Neural cell (in vitro differentiated cells): Measurements from ENCODE around the gene CCDC112. TPM values are rescaled to one million over a fixed set of nuclear protein-coding genes. Genes with fewer than 3 reads are reported as not detected.

Experiments used
- H2AFZ ChIP-seq: fragments of 200-600, 300-800 bp; sonication (generic), shearing (Covaris generic); 2 replicates; pipeline ENCODE4 v1.6.0; 2014; ENCODE audit warnings: low read depth, mild to moderate bottlenecking, antibody characterized with exemption, low read length, moderate library complexity
- H3F3A ChIP-seq: fragments of 200-600 bp; shearing (Covaris generic); 2 replicates; pipeline ENCODE4 v1.6.1; 2016; ENCODE audit warnings: mild to moderate bottlenecking, moderate library complexity, mixed read lengths, antibody characterized with exemption, low read length; ENCODE audit not compliant: insufficient read depth, poor library complexity, severe bottlenecking
- H3K27ac ChIP-seq: fragments of 200-600, 300-800 bp; sonication (generic), shearing (Covaris generic); 2 replicates; pipeline ENCODE4 v1.5.1; 2014; ENCODE audit warnings: mild to moderate bottlenecking, low read length, moderate library complexity
- H3K27me3 ChIP-seq: fragments of 300-800, 200-600 bp; sonication (generic), shearing (Covaris generic); 2 replicates; pipeline ENCODE4 v1.6.0; 2014; ENCODE audit warnings: mild to moderate bottlenecking, low read depth, low read length, moderate library complexity; ENCODE audit not compliant: insufficient read depth
- H3K36me3 ChIP-seq: fragments of 300-800, 200-600 bp; sonication (generic), shearing (Covaris generic); 2 replicates; pipeline ENCODE4 v1.5.1; 2014; ENCODE audit warnings: mild to moderate bottlenecking, antibody characterized with exemption, low read length, moderate library complexity; ENCODE audit not compliant: insufficient read depth
- H3K4me2 ChIP-seq: fragments of 300-800, 200-600 bp; sonication (generic), shearing (Covaris generic); 2 replicates; pipeline ENCODE4 v1.6.0; 2014; ENCODE audit warnings: mild to moderate bottlenecking, low read length
- H3K4me3 ChIP-seq: fragments of 300-800, 200-600 bp; sonication (generic), shearing (Covaris generic); 2 replicates; pipeline ENCODE4 v1.5.1; 2014; ENCODE audit warnings: mild to moderate bottlenecking, low read length, moderate library complexity
- H3K79me2 ChIP-seq: fragments of 200-600 bp; shearing (Covaris generic); replicated peaks from 2 replicates; pipeline ENCODE4 v1.6.0; 2014; ENCODE audit warnings: mild to moderate bottlenecking, low read length, moderate library complexity; ENCODE audit not compliant: insufficient read depth
- H3K9ac ChIP-seq: fragments of 300-800, 200-600 bp; sonication (generic), shearing (Covaris generic); 2 replicates; pipeline ENCODE4 v1.6.1; 2016; ENCODE audit warnings: mild to moderate bottlenecking, low read length, mixed read lengths
- H3K9me2 ChIP-seq: fragments of 200-600 bp; shearing (Covaris generic); 2 replicates; pipeline ENCODE4 v1.6.1; 2016; ENCODE audit warnings: mild to moderate bottlenecking, low read length, mixed read lengths; ENCODE audit not compliant: insufficient read depth
- H3K9me3 ChIP-seq: fragments of 200-600, 300-800 bp; sonication (generic), shearing (Covaris generic); 2 replicates; pipeline ENCODE4 v1.6.1; 2016; ENCODE audit warnings: mild to moderate bottlenecking, mixed run types, low read length, moderate library complexity, mixed read lengths
- H4K20me1 ChIP-seq: fragments of 200-600 bp; shearing (Covaris generic); 2 replicates; pipeline ENCODE4 v1.6.1; 2016; ENCODE audit warnings: mild to moderate bottlenecking, mixed run types; ENCODE audit not compliant: insufficient read depth
- CTCF ChIP-seq: fragments of 450-650 bp; IDR thresholded peaks from 2 replicates; pipeline ENCODE4 v1.5.1; 2014; ENCODE audit warnings: antibody characterized with exemption, mild to moderate bottlenecking, moderate library complexity; ENCODE audit not compliant: poor library complexity, severe bottlenecking
- EP300 ChIP-seq: fragments of 450-650 bp; conservative IDR thresholded peaks from 2 replicates; pipeline ENCODE4 v1.6.1; 2014; ENCODE audit warnings: antibody characterized with exemption, mild to moderate bottlenecking, moderate library complexity; ENCODE audit not compliant: poor library complexity, severe bottlenecking
- EZH2 ChIP-seq: fragments of 200-600, 300-800 bp; shearing (Covaris generic), sonication (generic); IDR thresholded peaks from 2 replicates; pipeline ENCODE4 v1.6.1; 2014; ENCODE audit warnings: antibody characterized with exemption, low read length, borderline replicate concordance, mild to moderate bottlenecking; ENCODE audit not compliant: insufficient read depth, poor library complexity, severe bottlenecking
- MXI1 ChIP-seq: fragments of 450-650 bp; conservative IDR thresholded peaks from 2 replicates; pipeline ENCODE4 v1.6.1; 2014; ENCODE audit warnings: antibody characterized with exemption, mild to moderate bottlenecking; ENCODE audit not compliant: poor library complexity, severe bottlenecking
- POLR2AphosphoS5 ChIP-seq: IDR thresholded peaks from 2 replicates; pipeline ENCODE4 v1.6.1; 2012
- RAD21 ChIP-seq: fragments of 450-650 bp; conservative IDR thresholded peaks from 2 replicates; pipeline ENCODE4 v1.6.1; 2014; ENCODE audit warnings: antibody characterized with exemption, mild to moderate bottlenecking, moderate library complexity
- SMC3 ChIP-seq: fragments of 450-650 bp; conservative IDR thresholded peaks from 2 replicates; pipeline ENCODE4 v1.6.1; 2014; ENCODE audit warnings: antibody characterized with exemption, mild to moderate bottlenecking, moderate library complexity; ENCODE audit not compliant: poor library complexity
- TAF1 ChIP-seq: IDR thresholded peaks from 2 replicates; pipeline ENCODE4 v1.6.1; 2012; ENCODE audit warnings: low read depth
- polyA minus RNA-seq: library from RNA; depleted of rRNA, polyadenylated mRNA; stranded (reverse); fragments of >200 nt; gene quantifications from 2 replicates; pipeline ENCODE4 v1.2.3, GENCODE V29; 2014
- polyA plus RNA-seq: library from polyadenylated mRNA; depleted of rRNA; stranded (reverse); fragments of >200 nt; gene quantifications from 2 replicates; pipeline ENCODE4 v1.2.3, GENCODE V29; 2014
- TF ChIP-seq, protein P1 (sequence below): IDR thresholded peaks from 2 replicates; pipeline ENCODE4 v1.6.1; 2012; ENCODE audit warnings: borderline replicate concordance

Gene CCDC112
- polyA plus RNA-seq (66.2 and 76.7 TPM in 2 replicates), polyA minus RNA-seq (101 and 113 TPM in 2 replicates)

DNA sequence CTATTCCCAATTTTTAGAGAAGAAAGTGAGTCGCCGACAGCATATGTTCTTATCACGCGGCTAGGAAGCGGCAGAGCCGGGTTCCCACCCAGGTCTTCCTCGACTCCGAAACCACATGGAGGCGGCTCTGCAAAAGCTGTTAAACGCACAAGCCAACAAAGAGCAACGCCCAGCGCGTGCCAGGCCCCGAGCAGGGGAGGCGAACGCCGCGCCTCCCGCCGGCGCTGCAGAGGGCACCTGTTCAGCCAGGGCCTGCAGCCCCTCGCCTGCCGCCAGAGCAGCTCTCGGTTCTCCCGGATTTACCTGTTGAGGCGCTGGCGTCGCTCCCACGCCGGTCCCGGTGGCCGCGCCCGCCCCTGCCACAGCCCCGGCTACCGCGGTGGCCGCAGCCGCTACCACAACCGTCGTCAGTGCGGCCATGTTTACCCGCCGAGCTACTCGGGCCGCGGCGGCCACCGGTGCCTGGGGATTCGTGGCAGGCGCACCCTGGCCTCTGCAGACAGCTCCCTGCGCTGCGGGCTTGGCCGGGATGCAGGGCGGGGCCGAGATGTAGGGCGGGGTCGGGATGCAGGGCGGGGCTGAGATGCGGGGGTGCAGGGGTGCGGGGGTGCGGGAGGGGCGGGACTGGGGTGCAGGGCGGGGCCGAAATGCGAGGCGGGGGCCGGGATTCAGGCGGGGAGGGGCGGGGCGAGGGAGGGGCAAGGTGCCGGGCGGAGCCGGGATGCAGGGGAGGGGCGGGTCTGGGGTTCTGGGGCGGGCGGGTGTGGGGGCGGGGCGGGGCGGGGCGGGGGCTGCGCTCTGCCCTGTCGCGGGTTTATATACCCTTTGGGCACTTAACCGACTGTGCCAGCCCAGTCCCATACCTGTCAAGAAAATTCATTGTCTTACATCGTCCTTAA is at the start of gene CCDC112:
CCDC112 (minus strand) TSS at position 531 of the 899 bp plus-strand sequence; CDS start at position 420, 111 bp downstream.
- Histone ChIP-seq H3K4me2 (peak within 1 kb of the TSS; percentile 21), H2AFZ (peak within 1 kb of the TSS; percentile 82), H3K27ac (peak within 1 kb of the TSS; percentile 92), H3K9me2 (no peaks in the 10 kb centered on the region), H3K9ac (peak within 1 kb of the TSS; percentile 87), H3K4me3 (peak within 1 kb of the TSS; percentile 90), H3F3A (peaks cover 7% of the 10 kb centered on the region), H3K9me3 (peaks cover 6% of the 10 kb centered on the region), H3K27me3 (no peaks in the 10 kb centered on the region), H3K36me3 (no peaks in the 10 kb centered on the region), H3K79me2 (peaks cover 37% of the 10 kb centered on the region), H4K20me1 (no peaks in the 10 kb centered on the region)
- TF ChIP-seq TAF1 (peak; percentile 53), POLR2AphosphoS5 (peak; percentile 76), SMC3 (peak; percentile 16), EZH2 (no peak), CTCF (peak; percentile 35), MXI1 (peak; percentile 87), EP300 (no peak), RAD21 (no peak)
- TF ChIP-seq, protein P1, sequence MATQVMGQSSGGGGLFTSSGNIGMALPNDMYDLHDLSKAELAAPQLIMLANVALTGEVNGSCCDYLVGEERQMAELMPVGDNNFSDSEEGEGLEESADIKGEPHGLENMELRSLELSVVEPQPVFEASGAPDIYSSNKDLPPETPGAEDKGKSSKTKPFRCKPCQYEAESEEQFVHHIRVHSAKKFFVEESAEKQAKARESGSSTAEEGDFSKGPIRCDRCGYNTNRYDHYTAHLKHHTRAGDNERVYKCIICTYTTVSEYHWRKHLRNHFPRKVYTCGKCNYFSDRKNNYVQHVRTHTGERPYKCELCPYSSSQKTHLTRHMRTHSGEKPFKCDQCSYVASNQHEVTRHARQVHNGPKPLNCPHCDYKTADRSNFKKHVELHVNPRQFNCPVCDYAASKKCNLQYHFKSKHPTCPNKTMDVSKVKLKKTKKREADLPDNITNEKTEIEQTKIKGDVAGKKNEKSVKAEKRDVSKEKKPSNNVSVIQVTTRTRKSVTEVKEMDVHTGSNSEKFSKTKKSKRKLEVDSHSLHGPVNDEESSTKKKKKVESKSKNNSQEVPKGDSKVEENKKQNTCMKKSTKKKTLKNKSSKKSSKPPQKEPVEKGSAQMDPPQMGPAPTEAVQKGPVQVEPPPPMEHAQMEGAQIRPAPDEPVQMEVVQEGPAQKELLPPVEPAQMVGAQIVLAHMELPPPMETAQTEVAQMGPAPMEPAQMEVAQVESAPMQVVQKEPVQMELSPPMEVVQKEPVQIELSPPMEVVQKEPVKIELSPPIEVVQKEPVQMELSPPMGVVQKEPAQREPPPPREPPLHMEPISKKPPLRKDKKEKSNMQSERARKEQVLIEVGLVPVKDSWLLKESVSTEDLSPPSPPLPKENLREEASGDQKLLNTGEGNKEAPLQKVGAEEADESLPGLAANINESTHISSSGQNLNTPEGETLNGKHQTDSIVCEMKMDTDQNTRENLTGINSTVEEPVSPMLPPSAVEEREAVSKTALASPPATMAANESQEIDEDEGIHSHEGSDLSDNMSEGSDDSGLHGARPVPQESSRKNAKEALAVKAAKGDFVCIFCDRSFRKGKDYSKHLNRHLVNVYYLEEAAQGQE, result peak; percentile 86

DNA sequence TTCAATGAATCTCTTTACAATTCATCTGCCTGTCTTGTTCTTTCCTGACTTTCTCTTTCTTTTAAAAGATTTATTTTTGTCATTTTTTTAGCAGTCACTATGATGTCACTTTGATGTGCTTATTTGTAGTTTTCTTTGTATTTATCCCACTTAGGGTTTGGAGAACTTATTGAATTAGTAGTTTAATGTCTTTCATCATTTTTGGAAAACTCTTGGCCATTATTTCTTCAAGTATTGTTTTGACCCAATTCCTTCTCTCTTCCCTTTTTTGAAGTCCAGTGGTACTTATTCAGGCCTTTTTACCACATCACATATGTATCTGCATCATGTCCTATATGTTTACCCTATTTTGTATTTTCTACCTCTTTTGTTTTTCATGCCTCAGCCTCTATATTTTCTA is 48.9 kb upstream of the CCDC112 start:
- Histone ChIP-seq H3K9me3 (no peaks in the 10 kb centered on the region), H3K4me3 (no peak overlapping the region), H3F3A (no peaks in the 10 kb centered on the region), H3K27ac (no peak overlapping the region), H3K9me2 (no peaks in the 10 kb centered on the region), H4K20me1 (no peaks in the 10 kb centered on the region), H3K79me2 (no peaks in the 10 kb centered on the region), H3K9ac (no peak overlapping the region), H3K36me3 (no peaks in the 10 kb centered on the region), H3K27me3 (no peaks in the 10 kb centered on the region), H2AFZ (no peak overlapping the region), H3K4me2 (no peak overlapping the region)
- TF ChIP-seq RAD21 (no peak), EZH2 (no peak), SMC3 (no peak), POLR2AphosphoS5 (no peak), TAF1 (no peak), EP300 (no peak), MXI1 (no peak), CTCF (no peak)
- TF ChIP-seq, protein P1, result no peak
